Spleen (tissue), 11 donors: ENCODE results near the gene ELOA. TPM values are rescaled to one million over a fixed set of nuclear protein-coding genes. Genes with fewer than 3 reads are reported as not detected.

ENCODE experiments used
- DNase-seq: peaks from one replicate; pipeline ENCODE4 v3.0.0-alpha.2; 2020
- H3K27ac ChIP-seq, 8 donors: fragments of 200-600 bp; sonication (generic) in 7 of 8; 1 replicate in 4 of 8; 2 replicates in 4 of 8; pipeline versions ENCODE4 v1.5.0 to v1.8.0; 2016 to 2021; ENCODE audit warnings: inconsistent platforms in 4 of 8, mild to moderate bottlenecking in 4 of 8, moderate library complexity in 1 of 8
- H3K27me3 ChIP-seq, 7 donors: fragments of 200-600 bp; sonication (generic) in 6 of 7; replicated peaks in 1 of 7; 1 replicate in 4 of 7; 2 replicates in 3 of 7; pipeline versions ENCODE4 v1.5.0 to v1.8.0; 2016 to 2021; ENCODE audit warnings: inconsistent platforms in 3 of 7, mild to moderate bottlenecking in 1 of 7
- H3K36me3 ChIP-seq, 6 donors: fragments of 200-600 bp; sonication (generic) in 5 of 6; 1 replicate in 4 of 6; 2 replicates in 2 of 6; pipeline versions ENCODE4 v1.5.0 to v1.8.0; 2016 to 2021; ENCODE audit warnings: inconsistent platforms in 2 of 6
- H3K4me1 ChIP-seq, 6 donors: fragments of 200-600 bp; sonication (generic) in 5 of 6; 1 replicate in 3 of 6; 2 replicates in 3 of 6; pipeline versions ENCODE4 v1.5.0 to v1.8.0; 2016 to 2021; ENCODE audit warnings: inconsistent platforms in 3 of 6
- H3K4me3 ChIP-seq, 8 donors: fragments of 200-600 bp; sonication (generic) in 7 of 8; 1 replicate in 4 of 8; 2 replicates in 4 of 8; pipeline versions ENCODE4 v1.5.0 to v1.8.0; 2016 to 2021; ENCODE audit warnings: inconsistent platforms in 4 of 8, mild to moderate bottlenecking in 4 of 8, moderate library complexity in 2 of 8
- H3K9me3 ChIP-seq, 8 donors: fragments of 200-600 bp; sonication (generic) in 7 of 8; 1 replicate in 4 of 8; 2 replicates in 4 of 8; pipeline versions ENCODE4 v1.5.0 to v1.8.0; 2016 to 2021; ENCODE audit warnings: inconsistent platforms in 4 of 8
- POLR2A ChIP-seq, 3 donors: fragments of 450-650 bp; IDR thresholded peaks; one replicate each; pipeline ENCODE4 v1.5.1; 2017; ENCODE audit warnings: antibody characterized with exemption in 3 of 3, mild to moderate bottlenecking in 1 of 3
- POLR2AphosphoS5 ChIP-seq, 3 donors: sonication (generic); formaldehyde crosslinking; IDR thresholded peaks; one replicate each; pipeline ENCODE4 v1.5.1; 2017; ENCODE audit warnings: antibody characterized with exemption in 3 of 3
- WGBS, 5 donors: extraction: QIAGEN DNeasy Blood & Tissue Kit in 3 of 5; methylation state at CpG; one replicate each; pipeline versions ENCODE4 v1.1.5 to v1.1.7; 2013 to 2018; 5-methylcytosine and 5-hydroxymethylcytosine counted together
- intact Hi-C: fragments of 100-400 bp; cut with DNase I; formaldehyde crosslinking; loops from one replicate; pipeline ENCODE4 v1.15.0; 2023; ENCODE audit warnings: low total_unique reads
- polyA plus RNA-seq, 3 donors: library from polyadenylated mRNA; stranded (reverse); fragments of 200-250 nt; gene quantifications; one replicate each; pipeline ENCODE4 v1.2.1, GENCODE V29; 2013
- total RNA-seq, 7 donors: library from RNA; depleted of rRNA in 3 of 7; stranded (reverse); fragments of >200 nt in 3 of 7; fragmentation: NEBNext Ultra II Directional in 4 of 7; extraction: Animal tissue kit (Norgen Biotek cat#: 25700) in 4 of 7; gene quantifications; one replicate each; pipeline versions ENCODE4 v1.1.0 to v1.2.1, GENCODE V29; 2016 to 2021
- TF ChIP-seq, protein P1 (sequence below), 11 experiments: fragments of 200-600 bp in 7 of 11; fragments of 450-650 bp in 4 of 11; sonication (generic) in 4 of 11; IDR thresholded peaks in 8 of 11; conservative IDR thresholded peaks in 3 of 11; 1 replicate in 7 of 11; 2 replicates in 4 of 11; pipeline versions ENCODE4 v1.4.0 to v1.8.0; 2016 to 2021; ENCODE audit warnings: antibody characterized with exemption in 11 of 11, inconsistent platforms in 4 of 11, mild to moderate bottlenecking in 1 of 11
- donor health status: healthy with polysubstance abuse.
- donor health status: DM: no; HTN: no; CAD: no; lungs with moderate emphysema.
- donor health status: DM: no; HTN: no; CAD: no.
- donor health status: Bipolar disorder and iron deficiency.
- donor health status: healthy.
- donor health status: DM: no; HTN: no; CAD: no.
- donor health status: DM: yes; HTN: yes; CAD: no.

Gene ELOA
- total and polyA plus RNA-seq, 10 donors, result 7.9 to 38.0 (median 32.3) TPM

DNA sequence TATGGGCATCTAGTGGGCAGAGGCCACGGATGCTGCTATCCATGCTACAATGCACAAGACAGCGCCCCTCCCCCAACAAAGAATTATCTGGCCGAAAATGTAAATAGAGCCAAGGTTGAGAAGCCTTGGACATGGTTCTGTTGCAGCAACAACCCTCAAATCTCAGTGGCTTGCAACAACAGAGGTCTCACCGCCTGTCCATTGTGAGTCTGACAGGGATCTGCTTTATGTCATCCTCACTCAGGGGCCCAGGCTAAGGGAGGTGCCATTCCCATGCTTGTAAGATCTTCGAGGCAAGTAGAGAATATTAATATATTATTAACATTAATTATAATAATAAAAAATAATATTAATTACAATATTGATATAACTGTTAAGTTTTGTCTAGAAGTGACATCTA, 25.5 kb downstream of the ELOA start:
- Histone ChIP-seq H3K9me3 (no peaks in the 10 kb centered on the region), H3K27me3 (no peaks in the 10 kb centered on the region), H3K27ac (no peak overlapping the region), H3K4me3 (no peak overlapping the region), H3K36me3 (peaks cover 0 to 69% (median 5%) of the 10 kb centered on the region in 6 donors), H3K4me1 (peaks cover 0 to 9% (median 7%) of the 10 kb centered on the region in 6 donors)
- WGBS, 5 donors, result 85 to 96% (median 88%) methylated on average over 5 of the region's 5 CpGs
- intact Hi-C loops, result no loop called here
- TF ChIP-seq, protein P1, sequence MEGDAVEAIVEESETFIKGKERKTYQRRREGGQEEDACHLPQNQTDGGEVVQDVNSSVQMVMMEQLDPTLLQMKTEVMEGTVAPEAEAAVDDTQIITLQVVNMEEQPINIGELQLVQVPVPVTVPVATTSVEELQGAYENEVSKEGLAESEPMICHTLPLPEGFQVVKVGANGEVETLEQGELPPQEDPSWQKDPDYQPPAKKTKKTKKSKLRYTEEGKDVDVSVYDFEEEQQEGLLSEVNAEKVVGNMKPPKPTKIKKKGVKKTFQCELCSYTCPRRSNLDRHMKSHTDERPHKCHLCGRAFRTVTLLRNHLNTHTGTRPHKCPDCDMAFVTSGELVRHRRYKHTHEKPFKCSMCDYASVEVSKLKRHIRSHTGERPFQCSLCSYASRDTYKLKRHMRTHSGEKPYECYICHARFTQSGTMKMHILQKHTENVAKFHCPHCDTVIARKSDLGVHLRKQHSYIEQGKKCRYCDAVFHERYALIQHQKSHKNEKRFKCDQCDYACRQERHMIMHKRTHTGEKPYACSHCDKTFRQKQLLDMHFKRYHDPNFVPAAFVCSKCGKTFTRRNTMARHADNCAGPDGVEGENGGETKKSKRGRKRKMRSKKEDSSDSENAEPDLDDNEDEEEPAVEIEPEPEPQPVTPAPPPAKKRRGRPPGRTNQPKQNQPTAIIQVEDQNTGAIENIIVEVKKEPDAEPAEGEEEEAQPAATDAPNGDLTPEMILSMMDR (IDR thresholded peaks at IDR 0.05 in 8 of 11, conservative IDR thresholded peaks at IDR 0.05 in 3 of 11), result no peak
- no peak for TF ChIP-seq POLR2AphosphoS5 (IDR thresholded peaks at IDR 0.05)
- no peak for TF ChIP-seq POLR2A (IDR thresholded peaks at IDR 0.05)
- DNase-seq, result no peak

GRCh38 chr1:23772049-23772853, 29.0 kb downstream of the ELOA start:
- TF ChIP-seq POLR2A (IDR thresholded peaks at IDR 0.05), result no peak
- TF ChIP-seq, protein P1 (IDR thresholded peaks at IDR 0.05 in 8 of 11, conservative IDR thresholded peaks at IDR 0.05 in 3 of 11), result peak; percentile 73 to 96 (median 92)
- TF ChIP-seq POLR2AphosphoS5 (IDR thresholded peaks at IDR 0.05), result peak in 2 of 3 donors; percentile 37 to 63
- WGBS, 5 donors, result 21 to 22% (median 21%) methylated on average over 13 to 14 of the region's 14 CpGs
- peak; percentile 96 for DNase-seq
- intact Hi-C loops, result no loop called here
- H3K4me3 ChIP-seq, result no peak overlapping the region
- H3K36me3 ChIP-seq, result peaks cover 0 to 34% (median 3%) of the 10 kb centered on the region in 6 donors
- H3K4me1 ChIP-seq, result peaks cover 3 to 26% (median 13%) of the 10 kb centered on the region in 6 donors
- H3K27me3 ChIP-seq, result no peaks in the 10 kb centered on the region
- no peaks in the 10 kb centered on the region for H3K9me3 ChIP-seq
- H3K27ac ChIP-seq, result no peak overlapping the region

- 91 to 93% (median 92%) methylated on average over 10 of the region's 10 CpGs for WGBS, 5 donors
- H3K36me3 ChIP-seq, result peaks cover 0 to 28% (median 3%) of the 10 kb centered on the region in 6 donors
- no peak overlapping the region for H3K27ac ChIP-seq
- TF ChIP-seq POLR2AphosphoS5 (IDR thresholded peaks at IDR 0.05) (no peak), POLR2A (IDR thresholded peaks at IDR 0.05) (no peak)
- TF ChIP-seq, protein P1 (IDR thresholded peaks at IDR 0.05 in 8 of 11, conservative IDR thresholded peaks at IDR 0.05 in 3 of 11), result no peak
- DNase-seq, result no peak
- H3K9me3 ChIP-seq, result no peaks in the 10 kb centered on the region
- peaks cover 8 to 32% (median 18%) of the 10 kb centered on the region in 6 donors for H3K4me1 ChIP-seq
- H3K27me3 ChIP-seq, result no peaks in the 10 kb centered on the region
- intact Hi-C loops, result no loop called here
- no peak overlapping the region for H3K4me3 ChIP-seq
Observed at GRCh38 chr1:23772854-23773242, 29.6 kb downstream of the ELOA start.

GRCh38 chr1:23774174-23774880, 31.1 kb downstream of the ELOA start:
- Histone ChIP-seq H3K4me1 (peaks cover 15 to 42% (median 28%) of the 10 kb centered on the region in 6 donors), H3K36me3 (peaks cover 0 to 18% (median 3%) of the 10 kb centered on the region in 6 donors), H3K27ac (no peak overlapping the region), H3K9me3 (no peaks in the 10 kb centered on the region), H3K27me3 (no peaks in the 10 kb centered on the region), H3K4me3 (no peak overlapping the region)
- intact Hi-C loops, result no loop called here
- 75 to 84% (median 83%) methylated on average over 6 of the region's 6 CpGs for WGBS, 5 donors
- DNase-seq, result no peak
- TF ChIP-seq, protein P1 (IDR thresholded peaks at IDR 0.05 in 8 of 11, conservative IDR thresholded peaks at IDR 0.05 in 3 of 11), result no peak
- TF ChIP-seq POLR2AphosphoS5 (IDR thresholded peaks at IDR 0.05), result no peak
- no peak for TF ChIP-seq POLR2A (IDR thresholded peaks at IDR 0.05)
